Mesenchymal stem cell (in vitro differentiated cells and primary cell): ENCODE measurements around the gene DHX29.

Experiments used
- DNase-seq: peaks from one replicate; pipeline ENCODE4 v3.0.0-alpha.2; 2013
- H2AFZ ChIP-seq: one replicate; pipeline ENCODE4 v1.6.1; 2013; ENCODE audit warnings: low read depth, mild to moderate bottlenecking, control low read depth, inconsistent platforms, low read length, moderate library complexity
- H2AK5ac ChIP-seq: 2 replicates; pipeline ENCODE4 v1.6.1; 2013; ENCODE audit warnings: low read length, moderate library complexity, mild to moderate bottlenecking, inconsistent platforms; ENCODE audit not compliant: severe bottlenecking
- H2BK120ac ChIP-seq: one replicate; pipeline ENCODE4 v1.6.1; 2013; ENCODE audit warnings: low read depth, mild to moderate bottlenecking, inconsistent platforms, low read length, moderate library complexity
- H2BK12ac ChIP-seq, 2 experiments: one replicate each; pipeline ENCODE4 v1.6.1; 2013; ENCODE audit warnings: inconsistent platforms in 2 of 2, low read length in 2 of 2, mild to moderate bottlenecking in 2 of 2, moderate library complexity in 2 of 2, control low read depth in 1 of 2
- H2BK15ac ChIP-seq: one replicate; pipeline ENCODE4 v1.6.1; 2013; ENCODE audit warnings: mild to moderate bottlenecking, low read depth, inconsistent platforms; ENCODE audit not compliant: poor library complexity, severe bottlenecking
- H2BK5ac ChIP-seq: 2 replicates; pipeline ENCODE4 v1.6.1; 2013; ENCODE audit warnings: low read depth, mild to moderate bottlenecking, low read length, control low read depth, inconsistent platforms; ENCODE audit not compliant: poor library complexity, severe bottlenecking
- H3K14ac ChIP-seq, 2 experiments: one replicate each; pipeline ENCODE4 v1.6.1; 2013; ENCODE audit warnings: inconsistent platforms in 2 of 2, low read length in 2 of 2, control low read depth in 1 of 2, mild to moderate bottlenecking in 1 of 2, moderate library complexity in 1 of 2
- H3K18ac ChIP-seq, 2 experiments: one replicate each; pipeline ENCODE4 v1.6.1; 2013; ENCODE audit warnings: inconsistent platforms in 2 of 2, low read length in 2 of 2, control low read depth in 1 of 2, low read depth in 1 of 2, mild to moderate bottlenecking in 1 of 2
- H3K23ac ChIP-seq, 2 experiments: one replicate each; pipeline ENCODE4 v1.6.1; 2013; ENCODE audit warnings: inconsistent platforms in 2 of 2, low read length in 2 of 2, mild to moderate bottlenecking in 2 of 2, moderate library complexity in 2 of 2, control low read depth in 1 of 2
- H3K27ac ChIP-seq: 2 replicates; pipeline ENCODE4 v1.5.1; 2013; ENCODE audit warnings: mild to moderate bottlenecking, moderate library complexity, low read length, control low read depth, inconsistent platforms; ENCODE audit not compliant: poor library complexity, severe bottlenecking
- H3K27me3 ChIP-seq, 2 experiments: 2 replicates each; pipeline versions ENCODE4 v1.6.1 to v1.7.0; 2013; ENCODE audit warnings: low read length in 2 of 2, mild to moderate bottlenecking in 2 of 2, moderate library complexity in 2 of 2, control low read depth in 1 of 2, inconsistent platforms in 1 of 2; ENCODE audit not compliant: control insufficient read depth in 1 of 2, insufficient read depth in 1 of 2
- H3K36me3 ChIP-seq, 2 experiments: 2 replicates each; pipeline versions ENCODE4 v1.6.1 to v1.7.0; 2013; ENCODE audit warnings: low read length in 2 of 2, control low read depth in 1 of 2, inconsistent platforms in 1 of 2, low read depth in 1 of 2, mild to moderate bottlenecking in 1 of 2; ENCODE audit not compliant: insufficient read depth in 2 of 2, control insufficient read depth in 1 of 2
- H3K4ac ChIP-seq, 2 experiments: one replicate each; pipeline ENCODE4 v1.6.1; 2013; ENCODE audit warnings: inconsistent platforms in 2 of 2, low read length in 2 of 2, mild to moderate bottlenecking in 2 of 2, moderate library complexity in 2 of 2, control low read depth in 1 of 2, low read depth in 1 of 2
- H3K4me1 ChIP-seq: 2 replicates; pipeline ENCODE4 v1.6.1; 2013; ENCODE audit warnings: low read depth, low read length, control low read depth; ENCODE audit not compliant: control insufficient read depth, insufficient read depth
- H3K4me2 ChIP-seq: 2 replicates; pipeline ENCODE4 v1.6.1; 2013; ENCODE audit warnings: low read length, mild to moderate bottlenecking, inconsistent platforms; ENCODE audit not compliant: poor library complexity, severe bottlenecking
- H3K4me3 ChIP-seq, 2 experiments: 2 replicates each; pipeline versions ENCODE4 v1.5.1 to v1.7.0; 2013; ENCODE audit warnings: low read length in 2 of 2, mild to moderate bottlenecking in 2 of 2, control low read depth in 1 of 2, low read depth in 1 of 2; ENCODE audit not compliant: insufficient read depth in 1 of 2
- H3K79me1 ChIP-seq: replicated peaks from 2 replicates; pipeline ENCODE4 v1.6.1; 2013; ENCODE audit warnings: mild to moderate bottlenecking, control low read depth, low read length, inconsistent platforms; ENCODE audit not compliant: poor library complexity, severe bottlenecking
- H3K9ac ChIP-seq: 2 replicates; pipeline ENCODE4 v1.7.0; 2013; ENCODE audit warnings: mild to moderate bottlenecking, low read length, moderate library complexity
- H3K9me3 ChIP-seq: 2 replicates; pipeline ENCODE4 v1.7.0; 2013; ENCODE audit warnings: mild to moderate bottlenecking, low read length; ENCODE audit not compliant: control insufficient read depth
- H4K8ac ChIP-seq: one replicate; pipeline ENCODE4 v1.6.1; 2013; ENCODE audit warnings: inconsistent platforms, mild to moderate bottlenecking, low read length, moderate library complexity
- H4K91ac ChIP-seq: one replicate; pipeline ENCODE4 v1.6.1; 2013; ENCODE audit warnings: mild to moderate bottlenecking, low read length, inconsistent platforms
- WGBS: methylation state at CpG from one replicate; pipeline ENCODE4 v1.1.7; 2013; ENCODE audit warnings: mixed read lengths; 5-methylcytosine and 5-hydroxymethylcytosine counted together

The DHX29 gene

GRCh38 chr5:55347786-55348185, 40.3 kb upstream of the DHX29 start:
- Histone ChIP-seq H3K14ac (no peak overlapping the region), H2BK120ac (no peak overlapping the region), H3K23ac (no peak overlapping the region), H3K9ac (no peak overlapping the region), H4K8ac (no peak overlapping the region), H3K4me3 (no peak overlapping the region), H2BK12ac (no peak overlapping the region), H4K91ac (no peak overlapping the region), H2AK5ac (no peak overlapping the region), H2AFZ (no peak overlapping the region), H3K27ac (no peak overlapping the region), H3K4ac (no peak overlapping the region), H3K9me3 (no peaks in the 10 kb centered on the region), H3K79me1 (peaks cover 12% of the 10 kb centered on the region), H3K27me3 (no peaks in the 10 kb centered on the region), H3K18ac (no peak overlapping the region), H3K4me2 (no peak overlapping the region), H3K36me3 (peaks cover 14 to 87% of the 10 kb centered on the region in 2 experiments), H2BK15ac (no peak overlapping the region), H3K4me1 (no peaks in the 10 kb centered on the region), H2BK5ac (no peak overlapping the region)
- WGBS, result 98% methylated on average over 3 of the region's 3 CpGs
- DNase-seq, result no peak

DNA sequence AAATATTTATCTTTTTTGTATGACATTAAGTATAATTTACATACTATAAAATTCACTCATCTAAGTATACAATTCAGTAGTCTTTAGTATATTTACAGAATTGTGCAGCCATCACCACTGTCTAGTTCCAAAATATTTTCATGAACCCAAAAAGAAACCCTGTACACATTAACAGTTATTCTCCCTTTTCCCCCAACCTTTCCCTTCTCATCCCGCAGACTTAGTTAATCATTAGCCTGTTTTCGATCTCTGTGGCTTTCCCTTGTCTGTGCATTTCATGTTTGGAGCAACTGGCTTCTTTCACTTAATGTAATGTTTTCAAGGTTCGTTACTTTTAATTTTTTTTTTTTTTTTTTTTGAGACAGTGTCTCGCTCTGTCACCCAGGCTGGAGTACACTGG, 37.8 kb upstream of the DHX29 start:
- Histone ChIP-seq H3K4me1 (no peaks in the 10 kb centered on the region), H3K4me3 (no peak overlapping the region), H3K23ac (no peak overlapping the region), H4K8ac (no peak overlapping the region), H3K9ac (no peak overlapping the region), H2BK5ac (no peak overlapping the region), H3K27ac (peak overlapping the region; percentile 67), H2BK12ac (no peak overlapping the region), H3K18ac (no peak overlapping the region), H3K36me3 (peaks cover 11 to 83% of the 10 kb centered on the region in 2 experiments), H2AFZ (no peak overlapping the region), H3K9me3 (no peaks in the 10 kb centered on the region), H3K14ac (no peak overlapping the region), H2AK5ac (no peak overlapping the region), H3K4ac (no peak overlapping the region), H2BK15ac (no peak overlapping the region), H3K27me3 (no peaks in the 10 kb centered on the region), H2BK120ac (no peak overlapping the region), H3K4me2 (no peak overlapping the region), H4K91ac (no peak overlapping the region), H3K79me1 (peaks cover 10% of the 10 kb centered on the region)
- no peak for DNase-seq
- 99% methylated on average over 4 of the region's 4 CpGs for WGBS

- no peak overlapping the region for H3K18ac ChIP-seq
- peak overlapping the region; percentile 74 for H3K9ac ChIP-seq
- no peaks in the 10 kb centered on the region for H3K9me3 ChIP-seq
- H3K36me3 ChIP-seq, result peaks cover 11 to 79% of the 10 kb centered on the region in 2 experiments
- no CpG with 5 or more reads among the region's 2 CpGs for WGBS
- H3K14ac ChIP-seq, result no peak overlapping the region
- H2BK12ac ChIP-seq, result no peak overlapping the region
- H2BK15ac ChIP-seq, result no peak overlapping the region
- no peak overlapping the region for H3K4ac ChIP-seq
- no peak overlapping the region for H4K91ac ChIP-seq
- H2BK120ac ChIP-seq, result no peak overlapping the region
- no peak overlapping the region for H3K4me2 ChIP-seq
- no peak overlapping the region for H4K8ac ChIP-seq
- H3K27me3 ChIP-seq, result no peaks in the 10 kb centered on the region
- H2BK5ac ChIP-seq, result no peak overlapping the region
- peaks cover 10% of the 10 kb centered on the region for H3K79me1 ChIP-seq
- no peak overlapping the region for H2AK5ac ChIP-seq
- H3K23ac ChIP-seq, result no peak overlapping the region
- H3K4me3 ChIP-seq, result no peak overlapping the region
- peak; percentile 73 for DNase-seq
- no peaks in the 10 kb centered on the region for H3K4me1 ChIP-seq
- H3K27ac ChIP-seq, result no peak overlapping the region
- no peak overlapping the region for H2AFZ ChIP-seq
These were observed 37.0 kb upstream of the DHX29 start for GRCh38 chr5:55344392-55344992.

GRCh38 chr5:55343609-55344008, 36.1 kb upstream of the DHX29 start:
- Histone ChIP-seq H3K4me3 (no peak overlapping the region), H4K91ac (no peak overlapping the region), H3K23ac (no peak overlapping the region), H2AFZ (no peak overlapping the region), H2AK5ac (no peak overlapping the region), H4K8ac (no peak overlapping the region), H2BK120ac (no peak overlapping the region), H3K4me2 (no peak overlapping the region), H3K9me3 (no peaks in the 10 kb centered on the region), H2BK15ac (no peak overlapping the region), H3K4me1 (no peaks in the 10 kb centered on the region), H3K18ac (no peak overlapping the region), H3K36me3 (peaks cover 7 to 70% of the 10 kb centered on the region in 2 experiments), H2BK12ac (no peak overlapping the region), H3K27me3 (no peaks in the 10 kb centered on the region), H3K14ac (no peak overlapping the region), H3K9ac (peak overlapping the region; percentile 74), H3K27ac (no peak overlapping the region), H3K4ac (no peak overlapping the region), H3K79me1 (peaks cover 12% of the 10 kb centered on the region), H2BK5ac (no peak overlapping the region)
- no peak for DNase-seq
- WGBS, result no CpG with 5 or more reads among the region's 1 CpG
